IMR-90 (cell line): Measurements from ENCODE around the gene NEK11. TPM values are rescaled to one million over a fixed set of nuclear protein-coding genes. Genes with fewer than 3 reads are reported as not detected.

Source experiments
- ATAC-seq: fragments of 200-7000 bp; cut with Tn5 transposase; 2 replicates; pipeline ENCODE4 v1.9.1; 2020; ENCODE audit warnings: low read depth, mild to moderate bottlenecking, moderate library complexity
- BruUV-seq: library from RNA; stranded (reverse); fragments of 400-500 nt; replicated peaks from 2 replicates; lab custom pipeline; 2021; lab: Mats Ljungman, UMichigan
- CTCF ChIA-PET: fragments of 300-600 bp; formaldehyde crosslinking; extraction: SDS; loops from one replicate; lab custom pipeline; 2021; ENCODE audit warnings: antibody characterized with exemption; lab: Yijun Ruan, JAX
- POLR2A ChIA-PET: fragments of 300-600 bp; sonication (Branson Sonifier 250); formaldehyde crosslinking; loops from one replicate; lab custom pipeline; 2022; ENCODE audit warnings: antibody characterized with exemption; ENCODE audit not compliant: unreplicated experiment; lab: Charles Lee
- DNase-seq: peaks from one replicate; pipeline ENCODE4 v3.0.0; 2013
- H2AFZ ChIP-seq: replicated peaks from 2 replicates; pipeline ENCODE3; 2013; ENCODE audit warnings: low read length, mild to moderate bottlenecking; ENCODE audit not compliant: poor library complexity
- H2AK5ac ChIP-seq: 2 replicates; pipeline ENCODE4 v1.6.1; 2013; ENCODE audit warnings: low read depth, low read length, inconsistent platforms
- H2AK9ac ChIP-seq: replicated peaks from 2 replicates; pipeline ENCODE3; 2013; ENCODE audit warnings: mild to moderate bottlenecking, low read depth, low read length, moderate library complexity; ENCODE audit not compliant: poor library complexity
- H2BK120ac ChIP-seq: 2 replicates; pipeline ENCODE4 v1.6.1; 2013; ENCODE audit warnings: low read depth, low read length, inconsistent platforms
- H2BK15ac ChIP-seq: 3 replicates; pipeline ENCODE4 v1.6.1; 2013; ENCODE audit warnings: low read depth, low read length, inconsistent platforms
- H2BK20ac ChIP-seq: 2 replicates; pipeline ENCODE4 v1.6.1; 2013; ENCODE audit warnings: low read depth, mild to moderate bottlenecking, inconsistent platforms, low read length, moderate library complexity
- H2BK5ac ChIP-seq: 2 replicates; pipeline ENCODE4 v1.6.1; 2013; ENCODE audit warnings: mild to moderate bottlenecking, low read depth, low read length, inconsistent platforms; ENCODE audit not compliant: poor library complexity, severe bottlenecking
- H3K14ac ChIP-seq: replicated peaks from 2 replicates; pipeline ENCODE4 v1.6.1; 2013; ENCODE audit warnings: low read depth, low read length, inconsistent platforms
- H3K18ac ChIP-seq: 2 replicates; pipeline ENCODE4 v1.6.1; 2013; ENCODE audit warnings: low read depth, low read length, control low read depth
- H3K23ac ChIP-seq: 2 replicates; pipeline ENCODE4 v1.6.1; 2013; ENCODE audit warnings: low read depth, low read length, inconsistent platforms
- H3K27ac ChIP-seq: 2 replicates; pipeline ENCODE4 v1.5.1; 2013; ENCODE audit warnings: mild to moderate bottlenecking, control low read depth, low read length; ENCODE audit not compliant: insufficient read depth
- H3K27me3 ChIP-seq: 2 replicates; pipeline ENCODE4 v1.6.1; 2013; ENCODE audit warnings: low read length; ENCODE audit not compliant: control insufficient read depth, insufficient read depth
- H3K36me3 ChIP-seq: 2 replicates; pipeline ENCODE4 v1.6.1; 2013; ENCODE audit warnings: low read length, mixed read lengths; ENCODE audit not compliant: control insufficient read depth, insufficient read depth
- H3K4ac ChIP-seq: 2 replicates; pipeline ENCODE4 v1.6.1; 2013; ENCODE audit warnings: low read depth, low read length, inconsistent platforms
- H3K4me1 ChIP-seq: 2 replicates; pipeline ENCODE4 v1.6.1; 2013; ENCODE audit warnings: low read length, mixed read lengths; ENCODE audit not compliant: control insufficient read depth, insufficient read depth
- H3K4me2 ChIP-seq: 2 replicates; pipeline ENCODE4 v1.6.1; 2013; ENCODE audit warnings: low read depth, mild to moderate bottlenecking, control low read depth, low read length, moderate library complexity
- H3K4me3 ChIP-seq: 2 replicates; pipeline ENCODE4 v1.5.1; 2013; ENCODE audit warnings: low read depth, mild to moderate bottlenecking, control low read depth, low read length, moderate library complexity; ENCODE audit not compliant: insufficient read depth
- H3K56ac ChIP-seq: 2 replicates; pipeline ENCODE4 v1.6.1; 2013; ENCODE audit warnings: low read length, inconsistent platforms; ENCODE audit not compliant: insufficient read depth; ENCODE audit errors: extremely low read depth
- H3K79me1 ChIP-seq, 2 experiments: 2 replicates each; pipeline ENCODE4 v1.6.1; 2013; ENCODE audit warnings: low read length in 2 of 2, inconsistent platforms in 1 of 2, low read depth in 1 of 2
- H3K9ac ChIP-seq: 2 replicates; pipeline ENCODE4 v1.6.1; 2013; ENCODE audit warnings: low read depth, low read length, control low read depth
- H3K9me1 ChIP-seq: 2 replicates; pipeline ENCODE4 v1.6.1; 2013; ENCODE audit warnings: low read length, inconsistent platforms; ENCODE audit not compliant: insufficient read depth
- H3K9me3 ChIP-seq: 2 replicates; pipeline ENCODE4 v1.6.1; 2013; ENCODE audit warnings: low read length; ENCODE audit not compliant: control insufficient read depth, insufficient read depth
- H4K20me1 ChIP-seq: 2 replicates; pipeline ENCODE4 v1.6.1; 2013; ENCODE audit warnings: low read length, inconsistent platforms; ENCODE audit not compliant: insufficient read depth
- H4K5ac ChIP-seq: 2 replicates; pipeline ENCODE4 v1.6.1; 2013; ENCODE audit warnings: mild to moderate bottlenecking, low read depth, low read length, control low read depth
- H4K8ac ChIP-seq, 2 experiments: 2 replicates each; pipeline ENCODE4 v1.6.1; 2013; ENCODE audit warnings: low read depth in 2 of 2, low read length in 2 of 2, control low read depth in 1 of 2, inconsistent platforms in 1 of 2
- H4K91ac ChIP-seq: 2 replicates; pipeline ENCODE4 v1.6.1; 2013; ENCODE audit warnings: low read depth, low read length, inconsistent platforms; ENCODE audit not compliant: insufficient read depth
- BHLHE40 ChIP-seq: fragments of 150-350 bp; IDR thresholded peaks from 2 replicates; pipeline ENCODE4 v1.6.1; 2016; ENCODE audit warnings: mild to moderate bottlenecking, low read depth, low read length
- CEBPB ChIP-seq: IDR thresholded peaks from 2 replicates; pipeline ENCODE4 v1.6.1; 2012; ENCODE audit warnings: low read depth, low read length, improper control_type of control experiment
- CHD1 ChIP-seq: IDR thresholded peaks from 2 replicates; pipeline ENCODE4 v1.6.1; 2012; ENCODE audit warnings: low read depth, low read length, improper control_type of control experiment
- ELK1 ChIP-seq: fragments of 150-350 bp; IDR thresholded peaks from 2 replicates; pipeline ENCODE4 v1.6.1; 2016; ENCODE audit warnings: low read depth, mild to moderate bottlenecking, low read length, moderate library complexity, borderline replicate concordance
- MAZ ChIP-seq: IDR thresholded peaks from 2 replicates; pipeline ENCODE4 v1.6.1; 2012; ENCODE audit warnings: low read depth, mild to moderate bottlenecking, low read length, improper control_type of control experiment, moderate library complexity, borderline replicate concordance
- MXI1 ChIP-seq: IDR thresholded peaks from 2 replicates; pipeline ENCODE4 v1.6.1; 2012; ENCODE audit warnings: low read depth, mild to moderate bottlenecking, low read length, moderate library complexity, borderline replicate concordance
- NFE2L2 ChIP-seq: fragments of 150-350 bp; IDR thresholded peaks from 2 replicates; pipeline ENCODE4 v1.6.1; 2016; ENCODE audit warnings: low read depth, mild to moderate bottlenecking, low read length
- RAD21 ChIP-seq: IDR thresholded peaks from 2 replicates; pipeline ENCODE4 v1.6.1; 2012; ENCODE audit warnings: low read length, improper control_type of control experiment
- RCOR1 ChIP-seq: IDR thresholded peaks from 2 replicates; pipeline ENCODE4 v1.6.1; 2012; ENCODE audit warnings: mild to moderate bottlenecking, low read length, improper control_type of control experiment; ENCODE audit not compliant: insufficient replicate concordance
- RFX5 ChIP-seq: IDR thresholded peaks from 2 replicates; pipeline ENCODE4 v1.8.0; 2012; ENCODE audit warnings: low read depth, mild to moderate bottlenecking, low read length, moderate library complexity
- SMC3 ChIP-seq: fragments of 150-350 bp; IDR thresholded peaks from 2 replicates; pipeline ENCODE4 v1.6.1; 2016; ENCODE audit warnings: low read depth, mild to moderate bottlenecking, antibody characterized with exemption, low read length, moderate library complexity
- USF2 ChIP-seq: fragments of 150-350 bp; IDR thresholded peaks from 2 replicates; pipeline ENCODE4 v1.6.1; 2017; ENCODE audit warnings: mild to moderate bottlenecking, antibody characterized with exemption, low read length, low read depth
- WGBS, 2 experiments: methylation state at CpG; one replicate each; pipeline versions ENCODE4 v1.1.5 to v1.1.7; 2013; ENCODE audit warnings: missing lambda C conversion rate in 2 of 2; ENCODE audit not compliant: insufficient read length in 1 of 2; ENCODE audit errors: extremely low coverage in 2 of 2; 5-methylcytosine and 5-hydroxymethylcytosine counted together
- dilution Hi-C: fragments of 300-500 bp; cut with HindIII; formaldehyde crosslinking; loops from one replicate; pipeline ENCODE4 v1.14.3; 2018; ENCODE audit warnings: low sequenced_read_pairs; ENCODE audit not compliant: unreplicated experiment
- in situ Hi-C: fragments of 300-500 bp; cut with MboI; formaldehyde crosslinking; loops from 3 replicates; pipeline ENCODE4 v1.14.3; 2019; ENCODE audit warnings: low sequenced_read_pairs, inconsistent platforms, mixed read lengths
- intact Hi-C: fragments of 100-400 bp; cut with micrococcal nuclease; formaldehyde crosslinking; loops from 2 replicates; pipeline ENCODE4 v1.10.0; 2022
- polyA plus RNA-seq, 3 experiments: library from polyadenylated mRNA; depleted of rRNA; stranded (reverse); fragments of >200 nt; gene quantifications; 2 replicates each; pipeline ENCODE4 v1.2.3, GENCODE V29; 2012; ENCODE audit warnings: low replicate concordance in 1 of 3
- total RNA-seq: library from RNA; depleted of rRNA; stranded (reverse); fragments of >200 nt; gene quantifications from 2 replicates; pipeline ENCODE4 v1.2.3, GENCODE V29; 2012
- TF ChIP-seq, protein P1 (sequence below): conservative IDR thresholded peaks from 2 replicates; pipeline ENCODE4 v1.5.1; 2012; ENCODE audit warnings: mild to moderate bottlenecking, low read depth, low read length, improper control_type of control experiment

NEK11 gene
- total and polyA plus RNA-seq, 2 of the 4 experiments (the other 2 are of a cell fraction): 1.1 to 1.6 TPM

GRCh38 chr3:131356006-131356595 is 329.4 kb downstream of the NEK11 start:
- H3K23ac ChIP-seq: no peak overlapping the region
- H3K9me1 ChIP-seq: no peaks in the 10 kb centered on the region
- no peaks in the 10 kb centered on the region for H3K27me3 ChIP-seq
- H3K79me1 ChIP-seq: no peaks in the 10 kb centered on the region
- H3K9ac ChIP-seq: no peak overlapping the region
- intact Hi-C loops: no loop called here
- in situ Hi-C loops: no loop called here
- dilution Hi-C loops: no loop called here
- BruUV-seq: no TSS peak
- no peaks in the 10 kb centered on the region for H4K20me1 ChIP-seq
- H2BK5ac ChIP-seq: no peak overlapping the region
- no peak overlapping the region for H3K56ac ChIP-seq
- no peak overlapping the region for H4K91ac ChIP-seq
- no peak overlapping the region for H3K4ac ChIP-seq
- no peak overlapping the region for H4K8ac ChIP-seq
- peak; percentile 24; the same call in 1 of the 2 replicates for ATAC-seq
- H3K4me1 ChIP-seq: no peaks in the 10 kb centered on the region
- H3K4me3 ChIP-seq: no peak overlapping the region
- ChIA-PET POLR2A (no interaction called here), CTCF (no interaction called here)
- no peak overlapping the region for H2AK5ac ChIP-seq
- TF ChIP-seq NFE2L2 (no peak), BHLHE40 (no peak), USF2 (no peak), ELK1 (no peak), MXI1 (no peak), RCOR1 (no peak), CHD1 (no peak), MAZ (no peak), CEBPB (no peak), RAD21 (no peak), RFX5 (no peak), SMC3 (no peak)
- TF ChIP-seq, protein P1, sequence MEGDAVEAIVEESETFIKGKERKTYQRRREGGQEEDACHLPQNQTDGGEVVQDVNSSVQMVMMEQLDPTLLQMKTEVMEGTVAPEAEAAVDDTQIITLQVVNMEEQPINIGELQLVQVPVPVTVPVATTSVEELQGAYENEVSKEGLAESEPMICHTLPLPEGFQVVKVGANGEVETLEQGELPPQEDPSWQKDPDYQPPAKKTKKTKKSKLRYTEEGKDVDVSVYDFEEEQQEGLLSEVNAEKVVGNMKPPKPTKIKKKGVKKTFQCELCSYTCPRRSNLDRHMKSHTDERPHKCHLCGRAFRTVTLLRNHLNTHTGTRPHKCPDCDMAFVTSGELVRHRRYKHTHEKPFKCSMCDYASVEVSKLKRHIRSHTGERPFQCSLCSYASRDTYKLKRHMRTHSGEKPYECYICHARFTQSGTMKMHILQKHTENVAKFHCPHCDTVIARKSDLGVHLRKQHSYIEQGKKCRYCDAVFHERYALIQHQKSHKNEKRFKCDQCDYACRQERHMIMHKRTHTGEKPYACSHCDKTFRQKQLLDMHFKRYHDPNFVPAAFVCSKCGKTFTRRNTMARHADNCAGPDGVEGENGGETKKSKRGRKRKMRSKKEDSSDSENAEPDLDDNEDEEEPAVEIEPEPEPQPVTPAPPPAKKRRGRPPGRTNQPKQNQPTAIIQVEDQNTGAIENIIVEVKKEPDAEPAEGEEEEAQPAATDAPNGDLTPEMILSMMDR: no peak
- H3K36me3 ChIP-seq: no peaks in the 10 kb centered on the region
- H2AK9ac ChIP-seq: no peak overlapping the region
- no peaks in the 10 kb centered on the region for H3K9me3 ChIP-seq
- H2AFZ ChIP-seq: no peak overlapping the region
- no peak overlapping the region for H2BK20ac ChIP-seq
- H3K27ac ChIP-seq: no peak overlapping the region
- no peak overlapping the region for H2BK120ac ChIP-seq
- WGBS, 2 experiments: no CpG with 5 or more reads among the region's 5 CpGs
- no peak overlapping the region for H3K14ac ChIP-seq
- H3K18ac ChIP-seq: no peak overlapping the region
- no peak overlapping the region for H3K4me2 ChIP-seq
- H4K5ac ChIP-seq: no peak overlapping the region
- no peak overlapping the region for H2BK15ac ChIP-seq
- peak; percentile 17 for DNase-seq
